Stimulated activated CD4-positive, alpha-beta T cell treated with anti-CD3 and anti-CD28 coated beads, Interleukin-15, amount 100 ng/mL, for 1 hour (primary cell): ENCODE measurements around the gene CTNNA1.

Experiments
- DNase-seq, 2 donors: peaks; one replicate each; pipeline ENCODE4 v3.0.0-alpha.2; 2020; ENCODE audit warnings: low read depth in 1 of 2, low spot score in 1 of 2

Gene CTNNA1

DNA sequence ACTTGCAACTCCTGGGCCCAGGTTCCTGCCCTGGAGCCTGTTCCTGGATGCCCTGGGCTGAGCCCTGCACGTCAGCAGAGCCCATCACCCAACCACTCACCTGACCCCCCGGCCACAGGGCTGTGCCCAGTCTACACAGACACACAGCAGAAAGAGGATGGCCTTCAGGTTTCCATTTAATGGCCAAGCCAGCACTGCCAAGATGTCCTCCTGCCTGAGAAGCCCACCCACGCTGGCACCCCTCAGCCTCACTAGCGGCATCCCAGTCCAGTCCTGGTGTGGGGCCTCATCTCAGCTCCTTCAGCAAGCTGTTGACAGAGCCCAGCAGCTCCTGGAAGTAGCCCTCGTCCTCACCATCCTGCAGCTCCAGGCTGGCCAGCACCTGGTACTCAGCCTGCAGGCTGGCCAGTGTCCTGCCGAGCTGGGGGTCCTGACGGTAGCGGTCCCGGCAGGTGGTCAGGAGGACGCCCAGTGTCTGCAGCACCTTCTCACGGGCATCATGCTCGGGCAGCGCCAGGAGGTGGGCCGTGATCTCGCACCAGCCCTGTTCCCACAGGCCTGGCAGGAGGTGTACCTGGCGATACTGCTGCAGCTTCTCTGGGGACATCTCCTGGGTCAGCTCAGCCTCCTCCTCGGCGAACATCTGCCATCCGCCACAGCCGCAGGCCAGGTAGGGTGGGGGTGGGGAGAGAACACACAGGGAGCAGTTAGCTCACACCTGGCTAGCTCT, 193.8 kb downstream of the CTNNA1 start:
- no peak for DNase-seq

GRCh38 chr5:138947780-138948179, 194.6 kb downstream of the CTNNA1 start:
- no peak for DNase-seq

DNA sequence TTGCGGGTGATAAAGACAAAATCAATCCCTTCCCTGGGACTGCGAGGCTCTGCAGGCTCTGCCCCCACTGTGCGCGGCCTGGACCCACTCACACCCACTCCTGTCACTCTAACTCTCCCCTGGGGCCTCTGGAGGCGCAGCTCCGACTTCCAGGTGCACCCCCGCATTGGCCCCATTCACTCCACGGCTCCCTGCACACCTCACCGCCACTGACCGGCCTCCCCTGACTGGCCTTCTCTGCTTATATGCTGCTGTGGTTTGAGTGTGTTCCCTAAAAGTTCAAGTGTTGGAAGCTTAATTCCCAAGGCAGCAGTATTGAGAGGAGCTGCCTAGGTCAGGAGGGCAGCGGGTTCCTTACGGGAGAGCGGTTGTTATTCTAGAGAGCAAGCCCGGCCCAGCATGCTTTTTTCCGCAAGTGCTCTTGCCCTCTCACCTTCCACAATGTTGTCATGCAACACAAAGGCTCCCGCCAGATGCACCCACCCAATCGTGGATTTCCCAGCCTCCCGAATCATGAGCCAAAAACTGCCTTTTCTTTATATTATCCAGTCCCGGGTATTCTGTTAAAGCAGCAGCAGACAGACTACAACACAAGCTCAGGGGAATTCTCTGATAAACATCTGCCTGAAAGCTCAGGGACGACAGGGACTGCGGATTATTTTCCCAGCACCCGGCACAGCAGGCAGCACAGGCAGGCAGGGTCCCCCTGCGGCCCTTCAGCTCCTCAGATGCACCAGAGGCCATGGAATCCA, 195.4 kb downstream of the CTNNA1 start:
- DNase-seq, result no peak

DNA sequence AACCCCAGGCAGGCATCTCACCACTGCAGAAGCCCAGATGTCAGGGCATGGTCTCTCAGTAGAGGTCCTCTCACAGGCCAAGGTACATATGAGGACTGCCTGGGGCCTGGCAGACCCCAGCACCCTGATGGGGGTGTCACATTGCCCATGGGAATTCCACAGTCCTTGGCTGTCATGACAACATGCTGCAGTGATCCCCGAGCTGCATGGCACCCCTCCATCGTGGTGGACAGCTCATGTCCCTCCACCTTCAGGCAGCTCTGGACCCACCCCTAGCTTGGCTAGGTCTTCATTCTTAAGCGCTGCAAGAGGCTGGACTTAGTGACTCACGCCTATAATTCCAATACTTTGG, 196.0 kb downstream of the CTNNA1 start:
- no peak for DNase-seq

- DNase-seq, result no peak
Observed at GRCh38 chr5:138949988-138950387, 196.8 kb downstream of the CTNNA1 start.

DNA sequence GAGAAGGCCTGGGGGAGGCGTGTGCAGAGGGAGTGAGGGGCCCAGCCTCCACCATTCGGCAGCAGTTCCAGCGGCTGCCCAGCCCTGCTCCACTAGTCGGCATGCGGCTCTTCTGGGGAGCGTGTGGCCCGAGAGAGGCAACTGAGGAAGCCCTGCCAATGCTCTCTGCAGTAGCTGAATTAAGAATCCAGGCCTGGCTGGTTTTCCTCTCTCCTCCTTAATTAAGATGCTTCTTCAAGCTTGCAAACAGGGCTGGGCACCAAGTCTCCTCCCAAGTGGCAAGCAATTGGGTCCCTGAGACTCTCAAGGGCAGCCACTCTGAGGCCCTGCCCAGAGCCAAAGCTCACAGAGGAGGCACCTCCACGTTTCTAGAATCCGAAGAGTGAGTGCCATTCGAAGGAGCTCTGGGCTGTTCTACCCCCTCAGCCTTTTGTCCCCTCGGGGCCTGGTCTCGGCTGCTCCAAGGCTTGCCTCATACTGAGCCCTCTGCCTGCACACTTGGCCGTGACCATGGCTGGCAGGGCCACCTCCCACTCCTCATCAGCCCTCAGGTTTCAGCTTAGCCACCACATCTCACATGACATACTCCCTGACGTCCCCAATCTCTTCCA, 197.3 kb downstream of the CTNNA1 start:
- no peak for DNase-seq

DNA sequence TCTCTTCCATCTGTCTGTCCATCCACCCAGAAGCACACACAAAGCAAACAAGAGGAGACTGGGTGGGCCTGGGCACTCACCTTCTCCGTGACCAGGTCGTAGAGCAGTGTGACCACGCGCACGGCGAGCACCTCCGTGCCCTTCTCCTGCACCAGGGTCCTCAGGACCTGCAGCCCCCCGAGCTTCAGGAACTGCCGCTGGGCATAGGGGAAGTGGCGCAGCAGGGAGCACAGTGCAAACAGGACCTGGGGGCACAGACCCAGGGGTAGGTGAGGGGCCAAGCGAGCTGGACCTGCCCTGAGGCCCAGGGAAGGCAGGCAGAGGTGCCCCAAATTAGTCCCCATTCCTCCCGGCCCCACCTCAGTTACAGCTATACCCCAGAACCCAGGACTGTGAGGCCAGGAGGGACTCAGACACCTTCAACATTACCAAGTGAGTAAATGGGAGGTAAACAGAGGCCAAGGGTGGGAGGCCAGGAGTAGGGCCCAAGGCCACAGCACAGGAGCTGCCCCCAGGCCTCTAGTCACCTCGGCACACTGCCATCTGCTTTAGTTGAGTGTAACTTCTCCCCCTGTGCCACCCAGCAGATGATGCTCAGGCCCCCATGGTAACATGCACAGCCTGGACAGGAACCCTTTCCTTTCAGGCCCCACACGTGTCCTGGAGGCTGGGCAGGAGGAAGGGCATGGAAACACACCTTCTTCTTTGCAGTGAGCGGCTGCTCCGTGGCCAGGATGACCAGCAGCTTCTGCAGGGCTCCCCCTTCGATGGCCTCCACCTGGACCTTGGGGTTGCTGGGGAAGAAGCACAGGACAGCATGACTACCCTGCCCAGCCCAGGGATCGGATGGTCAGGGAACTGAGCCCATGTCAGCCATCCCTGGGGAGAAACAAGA, 198.1 kb downstream of the CTNNA1 start:
- no peak for DNase-seq

- DNase-seq, result no peak
Observed at GRCh38 chr5:138951986-138952735, 198.9 kb downstream of the CTNNA1 start.

DNA sequence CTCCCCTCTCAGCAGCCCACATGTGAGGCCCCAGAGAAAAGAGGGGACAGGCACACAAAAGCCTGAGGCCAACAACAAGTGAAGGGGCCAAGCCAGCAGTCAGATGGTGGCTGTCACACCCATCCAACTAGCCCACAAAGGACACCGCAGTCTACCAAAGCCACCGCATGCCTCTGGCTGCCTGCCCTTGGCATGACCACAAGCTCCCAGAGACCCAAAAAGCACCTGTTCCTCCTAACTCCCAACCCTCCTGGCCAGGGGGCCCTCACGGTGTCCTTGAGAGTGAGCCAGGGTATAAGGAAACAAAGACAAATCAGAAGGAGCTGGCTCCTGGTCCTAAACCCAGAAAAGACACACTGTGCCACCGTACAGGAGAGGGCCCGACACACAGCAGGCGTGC, 199.7 kb downstream of the CTNNA1 start:
- DNase-seq, result no peak

GRCh38 chr5:138953387-138954256, 200.4 kb downstream of the CTNNA1 start:
- no peak for DNase-seq

DNA sequence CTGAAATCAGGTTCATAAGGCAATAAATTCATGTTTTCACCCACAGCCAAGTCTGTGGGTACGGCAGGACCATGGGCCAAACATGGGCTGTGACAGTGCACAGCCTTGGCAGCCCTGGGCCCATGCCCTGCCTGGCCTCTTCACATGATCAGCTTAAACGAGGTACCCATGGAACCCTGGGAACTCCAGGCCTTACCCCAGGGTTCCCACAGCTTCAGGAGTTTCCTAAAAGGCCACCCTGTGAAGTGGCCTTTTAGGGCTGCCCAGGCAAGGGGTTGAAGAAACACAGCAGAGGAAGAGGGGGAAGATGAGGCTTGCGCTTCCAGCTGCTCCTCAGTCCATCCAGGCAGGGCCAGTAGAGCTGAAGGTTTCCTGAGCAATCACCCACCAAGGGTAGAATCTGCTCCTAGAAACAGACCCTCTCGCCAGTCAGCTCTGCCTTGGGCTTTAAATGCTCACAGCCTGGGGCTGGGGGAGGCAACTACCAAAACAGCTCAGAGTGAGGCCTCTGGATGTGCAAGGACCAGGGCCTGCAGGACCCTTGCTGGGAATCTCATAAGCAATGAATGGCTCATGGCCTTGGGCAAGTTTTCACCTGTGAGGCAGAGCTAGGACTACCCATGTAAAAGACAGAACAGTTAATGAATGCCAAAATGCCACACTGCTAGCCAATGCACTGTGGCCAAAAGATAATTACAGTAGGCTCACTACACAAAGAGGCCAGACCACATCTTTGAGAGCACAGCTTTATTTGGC, 201.2 kb downstream of the CTNNA1 start:
- no peak for DNase-seq

DNA sequence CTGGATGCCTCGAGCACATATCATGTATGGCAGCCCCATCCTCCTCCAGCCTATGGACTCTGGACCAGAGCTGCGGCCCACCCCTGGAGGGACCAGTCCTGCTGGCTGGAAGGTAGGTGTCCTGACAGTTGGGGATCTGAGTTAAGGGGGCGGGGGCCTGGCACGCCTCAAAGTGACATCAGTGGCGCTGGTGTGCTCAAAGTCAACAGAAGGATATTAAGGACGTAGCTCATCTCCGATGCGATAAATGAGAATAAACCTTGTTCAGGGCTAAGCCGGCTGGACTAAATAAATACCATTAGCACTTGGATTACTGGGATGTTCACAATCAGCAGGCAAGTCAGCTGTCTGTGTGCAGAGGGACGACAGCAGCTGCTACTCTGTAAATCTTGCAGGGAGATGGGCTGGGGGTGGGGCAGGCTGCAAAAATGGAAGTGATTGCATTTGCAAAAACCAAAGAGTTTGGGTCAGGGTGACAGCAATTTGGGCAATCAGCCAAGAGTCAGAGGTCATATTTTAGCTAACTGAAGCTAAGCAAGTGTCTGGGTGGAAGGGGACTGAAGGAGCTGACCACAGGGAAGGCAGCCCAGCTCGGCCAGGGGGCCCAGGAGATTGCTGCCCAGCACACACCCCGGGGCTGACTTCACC, 201.9 kb downstream of the CTNNA1 start:
- DNase-seq, result no peak

- DNase-seq, result no peak
Observed at GRCh38 chr5:138955671-138956295, 202.6 kb downstream of the CTNNA1 start.

DNA sequence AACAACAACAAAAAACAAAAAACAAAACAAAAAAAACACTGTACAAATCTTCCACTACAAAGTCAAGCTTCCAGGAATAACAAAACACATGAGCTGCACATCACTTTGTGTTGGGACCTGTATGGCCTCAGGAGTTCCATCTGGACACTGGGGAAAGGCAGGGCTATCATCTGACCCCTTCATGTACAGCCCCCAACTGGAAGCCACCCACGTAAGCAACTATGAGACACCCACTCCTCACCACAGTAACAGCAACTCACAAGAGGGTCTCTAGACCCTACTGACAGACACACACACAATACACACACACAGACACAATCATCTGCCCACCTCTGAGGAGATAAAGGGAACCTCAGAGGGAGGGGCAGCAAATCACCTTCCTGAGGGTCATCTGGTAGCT, 203.6 kb downstream of the CTNNA1 start:
- DNase-seq, result no peak

DNA sequence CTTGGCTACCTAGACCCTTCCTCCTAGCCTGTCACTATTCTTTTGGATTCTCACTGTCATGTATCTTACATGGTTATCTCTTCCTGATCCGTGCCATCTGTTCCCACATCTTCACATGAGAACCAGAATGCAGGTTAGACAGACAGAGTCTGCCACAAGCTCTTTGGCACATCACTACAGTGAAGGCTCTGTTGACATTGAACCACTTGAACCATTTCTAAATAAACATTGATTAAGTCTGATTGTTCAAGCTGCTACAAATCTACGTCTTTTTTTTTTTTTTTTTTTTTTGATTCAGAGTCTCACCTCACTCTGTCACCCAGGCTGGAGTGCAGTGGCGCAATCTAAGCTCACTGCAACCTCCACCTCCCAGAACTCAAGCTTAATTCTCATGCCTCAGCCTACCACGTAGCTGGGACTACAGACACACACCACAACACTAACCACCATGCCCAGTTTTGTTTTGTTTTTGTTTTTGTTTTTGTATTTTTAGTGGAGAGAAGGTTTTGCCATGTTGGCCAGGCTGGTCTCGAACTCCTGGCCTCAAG, 207.0 kb downstream of the CTNNA1 start:
- DNase-seq, result no peak

DNA sequence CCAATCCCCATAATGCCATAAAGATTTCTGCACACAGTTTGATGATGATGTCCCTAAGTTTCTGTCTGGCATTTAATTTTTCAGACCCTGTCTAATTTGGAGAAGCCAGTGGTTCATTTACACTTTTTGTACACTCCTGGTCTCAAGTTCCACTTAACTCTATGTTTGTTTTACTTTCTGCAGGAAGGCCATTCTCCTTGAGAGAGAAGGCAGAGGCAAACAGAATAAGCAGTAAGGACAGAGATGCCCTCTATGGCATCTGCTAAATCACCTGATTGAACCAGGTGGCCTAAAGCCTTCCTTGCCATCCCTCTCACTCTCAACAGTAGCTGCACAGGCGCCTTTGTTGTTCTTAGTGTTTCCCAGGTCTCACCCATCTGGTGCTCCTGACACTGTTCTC, 208.0 kb downstream of the CTNNA1 start:
- DNase-seq, result no peak

DNA sequence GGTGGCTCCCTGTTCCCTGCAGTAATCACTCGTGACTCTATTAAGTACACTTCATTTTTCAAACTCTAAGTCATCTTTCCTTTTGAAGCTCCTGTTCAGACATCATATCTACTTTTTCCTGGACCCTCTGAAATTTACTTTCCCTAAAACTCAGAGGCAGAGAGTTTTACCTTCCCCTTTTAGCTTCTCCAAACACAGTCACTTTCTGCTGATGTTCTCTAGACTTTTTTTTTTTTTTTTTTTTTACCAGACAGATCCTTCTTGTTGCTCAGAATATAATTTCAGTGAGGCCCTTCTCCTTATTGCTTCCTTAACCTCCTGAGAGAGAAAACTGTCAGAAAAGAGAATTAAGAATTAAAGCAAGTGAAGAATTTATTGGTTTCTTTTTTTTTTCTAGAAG, 208.5 kb downstream of the CTNNA1 start:
- DNase-seq, result no peak
